Nephron progenitor cell (in vitro differentiated cells): ENCODE data around the gene TMEM156.

Experiments
- DNase-seq: peaks from one replicate; pipeline ENCODE4 v3.0.0; 2021
- H3K27ac Mint-ChIP-seq: 2 replicates; pipeline ENCODE4 v1.8.0; 2021; ENCODE audit warnings: mild to moderate bottlenecking, moderate library complexity, mixed read lengths
- H3K27me3 Mint-ChIP-seq: 2 replicates; pipeline ENCODE4 v1.8.0; 2021; ENCODE audit warnings: mild to moderate bottlenecking, low read depth, mixed read lengths; ENCODE audit not compliant: poor library complexity
- H3K36me3 Mint-ChIP-seq: 2 replicates; pipeline ENCODE4 v1.8.0; 2021; ENCODE audit warnings: low read depth, mixed read lengths
- H3K4me1 Mint-ChIP-seq: 2 replicates; pipeline ENCODE4 v1.8.0; 2021; ENCODE audit warnings: mixed read lengths
- H3K4me3 Mint-ChIP-seq: 2 replicates; pipeline ENCODE4 v1.8.0; 2021; ENCODE audit warnings: mild to moderate bottlenecking, moderate library complexity, mixed read lengths
- H3K9me3 Mint-ChIP-seq: 2 replicates; pipeline ENCODE4 v1.8.0; 2021; ENCODE audit warnings: mild to moderate bottlenecking, moderate library complexity, mixed read lengths
- TF ChIP-seq, protein P1 (sequence below): fragments of 200-600 bp; sonication (generic); IDR thresholded peaks from 2 replicates; pipeline ENCODE4 v1.5.0; 2021; ENCODE audit warnings: antibody characterized with exemption

TMEM156 gene

DNA sequence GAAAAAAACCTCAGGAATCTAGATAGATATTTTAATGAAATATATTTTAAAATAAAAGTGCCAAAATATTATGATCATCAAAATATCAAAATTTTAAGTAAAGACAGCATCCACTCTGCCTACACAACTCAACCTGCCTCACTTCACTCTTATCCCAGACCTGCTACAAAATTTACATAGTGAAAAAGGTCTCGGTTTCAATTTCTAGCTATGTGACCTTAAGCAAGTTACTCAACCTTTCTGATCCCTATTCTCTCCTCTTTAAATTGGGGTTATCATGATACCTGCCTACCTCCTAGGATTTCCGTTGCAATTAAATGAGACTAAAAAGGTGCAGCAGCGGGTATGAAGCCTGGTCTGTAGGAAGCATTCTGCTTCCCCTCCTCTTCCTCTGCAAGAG lies 91.7 kb downstream of the TMEM156 start:
- no peak overlapping the region for H3K4me3 Mint-ChIP-seq
- TF ChIP-seq, protein P1, sequence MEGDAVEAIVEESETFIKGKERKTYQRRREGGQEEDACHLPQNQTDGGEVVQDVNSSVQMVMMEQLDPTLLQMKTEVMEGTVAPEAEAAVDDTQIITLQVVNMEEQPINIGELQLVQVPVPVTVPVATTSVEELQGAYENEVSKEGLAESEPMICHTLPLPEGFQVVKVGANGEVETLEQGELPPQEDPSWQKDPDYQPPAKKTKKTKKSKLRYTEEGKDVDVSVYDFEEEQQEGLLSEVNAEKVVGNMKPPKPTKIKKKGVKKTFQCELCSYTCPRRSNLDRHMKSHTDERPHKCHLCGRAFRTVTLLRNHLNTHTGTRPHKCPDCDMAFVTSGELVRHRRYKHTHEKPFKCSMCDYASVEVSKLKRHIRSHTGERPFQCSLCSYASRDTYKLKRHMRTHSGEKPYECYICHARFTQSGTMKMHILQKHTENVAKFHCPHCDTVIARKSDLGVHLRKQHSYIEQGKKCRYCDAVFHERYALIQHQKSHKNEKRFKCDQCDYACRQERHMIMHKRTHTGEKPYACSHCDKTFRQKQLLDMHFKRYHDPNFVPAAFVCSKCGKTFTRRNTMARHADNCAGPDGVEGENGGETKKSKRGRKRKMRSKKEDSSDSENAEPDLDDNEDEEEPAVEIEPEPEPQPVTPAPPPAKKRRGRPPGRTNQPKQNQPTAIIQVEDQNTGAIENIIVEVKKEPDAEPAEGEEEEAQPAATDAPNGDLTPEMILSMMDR, result no peak
- H3K27ac Mint-ChIP-seq, result peak overlapping the region; percentile 4
- peaks cover 5% of the 10 kb centered on the region for H3K4me1 Mint-ChIP-seq
- H3K27me3 Mint-ChIP-seq, result peaks cover 3% of the 10 kb centered on the region
- DNase-seq, result no peak
- peaks cover 40% of the 10 kb centered on the region for H3K36me3 Mint-ChIP-seq
- no peaks in the 10 kb centered on the region for H3K9me3 Mint-ChIP-seq

DNA sequence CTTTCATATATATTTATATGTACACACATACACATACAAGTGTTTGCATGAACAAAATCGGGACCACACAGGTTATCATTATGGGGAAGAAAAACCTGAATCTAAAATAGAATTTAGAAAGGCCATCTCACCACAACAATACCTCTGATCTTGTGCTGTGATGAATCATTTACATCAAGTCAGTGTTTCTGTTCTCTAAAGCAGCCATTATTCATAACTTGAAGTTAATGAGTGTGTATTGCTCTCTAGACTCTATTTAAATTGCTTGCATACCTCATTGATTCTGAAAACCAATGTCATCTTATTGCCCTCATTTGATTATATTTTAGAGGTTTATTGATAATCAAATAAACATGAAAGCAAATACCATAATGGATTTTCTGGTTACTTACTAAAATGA lies 93.0 kb downstream of the TMEM156 start:
- peaks cover 37% of the 10 kb centered on the region for H3K36me3 Mint-ChIP-seq
- H3K9me3 Mint-ChIP-seq, result no peaks in the 10 kb centered on the region
- H3K4me3 Mint-ChIP-seq, result no peak overlapping the region
- H3K27ac Mint-ChIP-seq, result no peak overlapping the region
- H3K4me1 Mint-ChIP-seq, result peaks cover 5% of the 10 kb centered on the region
- DNase-seq, result no peak
- peaks cover 3% of the 10 kb centered on the region for H3K27me3 Mint-ChIP-seq
- TF ChIP-seq, protein P1, result no peak

DNA sequence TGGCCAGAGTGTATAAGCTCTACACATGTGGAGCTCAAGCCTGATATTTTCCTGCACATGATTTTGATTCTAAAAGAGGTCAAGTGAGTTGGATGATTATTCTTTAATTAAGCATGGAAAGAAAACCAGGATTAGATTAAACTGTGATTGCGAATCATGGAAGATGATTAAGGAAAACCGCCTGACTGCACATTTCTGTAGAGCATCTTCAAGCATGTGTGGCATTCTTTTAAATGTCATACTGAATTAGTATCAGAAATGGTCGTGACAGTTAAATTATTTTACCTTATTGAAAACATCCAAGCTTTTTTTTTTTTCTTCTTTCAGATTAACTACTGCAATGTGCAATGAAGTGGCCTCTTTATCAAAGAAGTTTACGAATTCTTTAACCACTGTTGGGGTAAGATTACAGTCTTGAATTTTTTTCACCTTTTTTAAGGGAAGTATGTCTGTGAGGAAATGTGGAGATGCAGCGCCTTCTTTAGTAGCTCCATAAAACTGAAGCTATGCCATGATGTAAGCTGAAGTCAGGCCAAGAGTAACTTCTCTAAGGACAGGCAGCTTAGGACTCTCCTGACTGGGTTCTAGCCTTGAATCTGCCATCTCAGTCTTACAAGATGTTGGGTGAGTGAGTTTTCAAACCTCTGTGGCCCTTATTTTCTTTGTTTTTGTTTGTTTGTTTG lies 96.7 kb downstream of the TMEM156 start:
- TF ChIP-seq, protein P1, result no peak
- no peak for DNase-seq
- H3K27me3 Mint-ChIP-seq, result no peaks in the 10 kb centered on the region
- peaks cover 8% of the 10 kb centered on the region for H3K4me1 Mint-ChIP-seq
- no peaks in the 10 kb centered on the region for H3K9me3 Mint-ChIP-seq
- H3K36me3 Mint-ChIP-seq, result peaks cover 56% of the 10 kb centered on the region
- H3K4me3 Mint-ChIP-seq, result no peak overlapping the region
- no peak overlapping the region for H3K27ac Mint-ChIP-seq

DNA sequence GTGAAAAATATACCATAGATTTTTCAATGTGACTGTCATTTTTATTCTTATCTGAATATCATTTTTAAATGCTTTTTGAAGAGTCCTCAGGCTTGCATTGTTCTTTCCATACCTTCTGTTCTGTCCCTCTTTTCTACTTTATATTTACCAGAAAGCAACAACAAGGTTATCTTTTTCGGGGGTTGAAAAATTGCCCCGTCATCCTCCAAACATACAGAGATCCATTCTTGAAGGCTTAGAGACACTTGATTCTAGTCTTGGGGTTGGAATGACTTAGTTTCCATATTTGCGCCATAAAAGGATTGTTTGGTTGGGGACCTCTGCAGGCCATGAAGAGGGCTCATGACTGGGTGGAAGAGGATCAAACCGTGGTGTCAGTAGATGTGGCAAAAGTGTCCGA lies 101.1 kb downstream of the TMEM156 start:
- Mint-ChIP-seq H3K36me3 (peaks cover 42% of the 10 kb centered on the region), H3K27ac (no peak overlapping the region), H3K4me3 (no peak overlapping the region), H3K27me3 (no peaks in the 10 kb centered on the region), H3K9me3 (no peaks in the 10 kb centered on the region), H3K4me1 (peaks cover 52% of the 10 kb centered on the region)
- TF ChIP-seq, protein P1, result no peak
- DNase-seq, result no peak

DNA sequence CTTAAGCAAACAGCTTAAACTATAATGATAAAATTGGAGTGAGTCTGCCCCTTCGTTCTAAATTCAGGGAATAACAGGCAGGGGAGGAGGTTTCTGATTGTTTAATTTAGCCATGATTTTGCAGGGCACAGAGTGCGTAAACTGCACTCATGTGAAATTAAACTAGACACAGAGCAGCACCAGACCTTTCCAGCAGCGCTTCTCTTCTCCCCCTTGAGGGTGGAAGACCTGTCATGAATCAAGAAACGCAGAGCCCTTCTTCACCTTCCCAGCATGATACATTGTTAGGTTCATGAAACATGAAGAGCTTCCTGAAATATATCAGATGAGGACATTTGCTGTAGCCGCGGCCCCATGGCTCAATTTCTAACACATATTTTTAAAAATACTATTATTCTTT lies 101.5 kb downstream of the TMEM156 start:
- Mint-ChIP-seq H3K36me3 (peaks cover 38% of the 10 kb centered on the region), H3K9me3 (no peaks in the 10 kb centered on the region), H3K4me3 (no peak overlapping the region), H3K4me1 (peaks cover 56% of the 10 kb centered on the region), H3K27me3 (no peaks in the 10 kb centered on the region), H3K27ac (peak overlapping the region; percentile 88)
- no peak for DNase-seq
- TF ChIP-seq, protein P1, result no peak

DNA sequence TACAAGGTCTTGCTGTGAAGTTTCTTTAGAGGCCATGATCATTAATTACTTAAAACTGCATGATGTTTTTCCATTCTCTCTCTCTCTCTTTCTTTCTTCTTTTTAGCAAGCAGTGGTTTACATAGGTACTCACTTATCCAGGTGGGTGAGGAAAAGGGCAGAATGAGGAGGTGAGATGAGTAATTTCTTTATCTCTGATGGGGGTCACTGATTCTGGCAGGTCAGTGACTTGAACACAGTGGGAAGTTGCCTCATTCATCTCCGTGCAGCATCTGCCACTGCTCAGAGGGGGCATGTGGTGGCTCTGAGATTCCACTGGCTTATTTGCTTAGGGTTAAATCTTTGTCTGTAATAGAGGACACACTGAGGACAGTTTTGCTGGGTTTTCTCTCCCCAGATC lies 102.0 kb downstream of the TMEM156 start:
- TF ChIP-seq, protein P1, result no peak
- H3K36me3 Mint-ChIP-seq, result peaks cover 33% of the 10 kb centered on the region
- H3K4me1 Mint-ChIP-seq, result peaks cover 62% of the 10 kb centered on the region
- H3K27ac Mint-ChIP-seq, result peak overlapping the region; percentile 88
- no peaks in the 10 kb centered on the region for H3K27me3 Mint-ChIP-seq
- H3K4me3 Mint-ChIP-seq, result no peak overlapping the region
- DNase-seq, result no peak
- no peaks in the 10 kb centered on the region for H3K9me3 Mint-ChIP-seq
